Heart left ventricle (tissue), 13 donors: ENCODE measurements around the gene DMD.

Source experiments
- CTCF ChIP-seq, 12 donors: fragments of 200-600 bp; sonication (generic) in 4 of 12; IDR thresholded peaks; one replicate each; pipeline versions ENCODE4 v1.5.0 to v1.8.0; 2018 to 2022; ENCODE audit warnings: antibody characterized with exemption in 12 of 12, mild to moderate bottlenecking in 5 of 12
- POLR2A ChIP-seq, 2 donors: fragments of 450-650 bp; IDR thresholded peaks; one replicate each; pipeline ENCODE4 v1.6.1; 2017; ENCODE audit warnings: antibody characterized with exemption in 2 of 2, mild to moderate bottlenecking in 2 of 2, moderate library complexity in 2 of 2
- donor health status: ischemic (EF 13 %, LVEDD 7.1; RV severe dilation, severe dysfunction).
- donor health status: DM: no; HTN: yes; CAD: no.
- donor health status: DM: no; HTN: no; CAD: no.
- donor health status: ischemic (EF 25% LVEDD 6.9; RV normal size, moderate dysfunction).
- donor health status: ischemic (EF 25% LVEDD 5.7; RV mildly dilated, moderate dysfunction).
- donor health status: ischemic (EF 35%, LVEDD 5.7; RV mildly dilated, moderate dysfunction).
- donor health status: nonischemic (EF 11% LVEDD 7.7; RV severe dilation, severe dysfunction).
- donor health status: DM: yes; HTN: yes; CAD: no.
- donor health status: PGD.
- donor health status: ischemic (EF 29% LVEDD 5.4; RV normal size, mild dysfunction).
- donor health status: nonischemic (EF 23%, LVEDD 6.1; RV moderate dilation, normal function).

- no peak for TF ChIP-seq CTCF (IDR thresholded peaks at IDR 0.05)
- TF ChIP-seq POLR2A (IDR thresholded peaks at IDR 0.05) = no peak
Observed at GRCh38 chrX:31225819-31226218, 1985.5 kb downstream of the DMD start.
